GM19452 (cell line): ENCODE data around the gene APOF.
A peak's percentile ranks its signal among the peaks of the same experiment; 100 is the strongest.
"Not testable (repeated sequence)": the region's sequence is repeated elsewhere in the genome, so short reads cannot be mapped to it uniquely, and the experiment has no call there.

Experiments used
- ATAC-seq: cut with Tn5 transposase; IDR thresholded peaks from one replicate; pipeline ENCODE4 v1.9.1; 2021; ENCODE audit not compliant: unreplicated experiment

Gene APOF

DNA sequence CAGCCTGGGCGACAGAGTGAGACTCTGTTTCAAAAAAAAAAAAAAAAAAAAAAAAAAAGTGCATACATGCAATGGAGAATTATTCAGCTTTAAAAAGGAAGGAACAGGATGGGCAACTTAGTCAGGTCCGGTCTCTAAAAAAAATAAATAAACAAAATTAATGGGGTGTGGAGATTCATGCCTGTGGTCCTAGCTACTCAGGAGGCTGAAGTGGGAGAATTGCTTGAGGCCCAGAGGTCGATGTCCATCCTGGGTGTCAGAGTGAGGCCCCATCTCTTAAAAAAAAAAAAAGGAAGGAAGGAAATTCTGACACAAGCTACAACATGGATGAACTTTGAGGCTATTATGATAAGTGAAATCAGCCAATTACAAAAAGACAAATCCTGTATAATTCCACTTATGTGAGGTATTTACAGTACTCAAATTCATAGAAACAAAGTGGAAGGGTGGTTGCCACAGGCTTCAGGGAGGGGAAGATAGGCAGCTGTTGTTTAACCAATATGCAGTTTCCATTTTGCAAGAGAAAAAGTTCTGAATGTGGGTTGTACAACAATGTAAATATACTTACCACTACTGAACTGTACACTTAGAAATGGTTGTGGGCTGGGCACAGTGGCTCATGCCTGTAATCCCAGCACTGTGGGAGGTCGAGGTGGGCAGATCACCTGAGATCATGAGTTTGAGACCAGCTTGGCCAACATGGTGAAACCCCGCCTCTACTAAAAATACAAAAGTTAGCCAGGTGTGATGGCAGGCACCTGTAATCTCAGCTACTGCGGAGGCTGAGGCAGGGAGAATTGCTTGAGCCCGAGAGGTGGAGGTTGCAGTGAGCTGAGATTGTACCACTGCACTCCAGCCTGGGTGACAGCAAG, 12.3 kb upstream of the APOF start:
- ATAC-seq: peak; percentile 25

DNA sequence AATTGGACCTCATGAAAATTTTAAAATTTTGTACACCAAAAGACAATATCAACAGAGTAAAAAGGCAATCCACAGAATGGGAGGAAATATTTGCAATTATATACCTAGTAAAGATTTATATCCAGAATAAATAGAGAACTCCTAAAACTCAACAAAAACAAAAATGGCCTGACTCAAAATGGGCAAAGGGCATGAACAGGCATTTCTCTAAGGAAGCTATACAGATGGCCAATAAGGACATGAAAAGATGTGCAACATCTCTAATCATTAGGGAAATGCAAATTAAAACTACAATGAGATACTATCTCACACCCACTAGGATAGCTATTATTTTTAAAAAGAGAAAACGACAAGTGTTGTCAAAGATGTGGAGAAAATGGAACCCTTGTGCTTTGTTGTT, 10.9 kb upstream of the APOF start:
- ATAC-seq: no peak

DNA sequence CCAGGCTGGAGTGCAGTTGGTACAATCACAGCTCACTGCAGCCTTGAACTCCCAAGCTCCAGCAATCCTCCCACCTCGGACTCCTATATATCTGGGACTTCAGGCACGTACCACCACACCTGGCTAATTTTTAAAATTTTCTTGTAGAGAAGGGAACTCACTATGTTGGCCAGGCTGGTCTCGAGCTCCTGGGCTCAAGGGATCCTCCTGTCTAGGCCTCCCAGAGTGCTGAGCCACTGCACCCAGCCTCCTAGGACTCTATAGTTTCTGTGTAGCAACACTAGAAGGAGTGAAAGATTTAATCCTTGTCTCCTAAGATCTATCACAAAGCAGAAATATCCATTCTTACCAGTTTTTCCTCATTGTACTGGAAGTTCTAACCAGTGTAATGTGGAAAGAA, 4.3 kb upstream of the APOF start:
- ATAC-seq: no peak

DNA sequence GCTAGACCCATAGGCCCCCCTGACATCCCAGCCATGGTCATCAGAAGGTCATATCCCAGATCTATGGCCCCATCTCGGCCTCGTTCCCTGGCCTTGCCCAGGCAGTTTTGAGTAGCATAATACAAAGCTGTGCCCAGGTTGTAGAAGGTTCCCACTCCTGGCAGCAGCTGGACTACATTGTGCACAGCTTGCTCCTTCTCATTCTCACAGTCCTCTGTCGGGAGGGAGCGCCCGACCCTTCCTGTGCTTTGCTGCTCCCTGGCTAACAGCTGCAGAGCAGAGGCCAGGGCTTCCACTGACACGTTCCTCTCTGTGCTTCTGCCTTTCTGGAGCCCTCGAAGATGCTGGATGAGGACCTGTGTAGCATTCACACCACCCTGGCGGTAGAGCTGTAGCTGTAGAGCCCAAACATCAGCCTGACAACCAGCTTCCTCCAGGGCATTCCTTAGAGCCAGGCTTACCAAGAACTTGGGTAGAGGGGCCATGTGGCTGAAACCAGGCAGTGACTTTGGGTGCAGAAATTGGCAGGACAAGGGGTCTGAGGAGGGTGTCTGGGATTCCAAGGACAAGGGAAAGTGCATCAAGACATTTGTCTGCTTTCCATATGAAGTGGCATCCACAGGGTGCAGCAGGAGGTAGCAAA, 1.0 kb downstream of the APOF start:
- ATAC-seq: no peak

DNA sequence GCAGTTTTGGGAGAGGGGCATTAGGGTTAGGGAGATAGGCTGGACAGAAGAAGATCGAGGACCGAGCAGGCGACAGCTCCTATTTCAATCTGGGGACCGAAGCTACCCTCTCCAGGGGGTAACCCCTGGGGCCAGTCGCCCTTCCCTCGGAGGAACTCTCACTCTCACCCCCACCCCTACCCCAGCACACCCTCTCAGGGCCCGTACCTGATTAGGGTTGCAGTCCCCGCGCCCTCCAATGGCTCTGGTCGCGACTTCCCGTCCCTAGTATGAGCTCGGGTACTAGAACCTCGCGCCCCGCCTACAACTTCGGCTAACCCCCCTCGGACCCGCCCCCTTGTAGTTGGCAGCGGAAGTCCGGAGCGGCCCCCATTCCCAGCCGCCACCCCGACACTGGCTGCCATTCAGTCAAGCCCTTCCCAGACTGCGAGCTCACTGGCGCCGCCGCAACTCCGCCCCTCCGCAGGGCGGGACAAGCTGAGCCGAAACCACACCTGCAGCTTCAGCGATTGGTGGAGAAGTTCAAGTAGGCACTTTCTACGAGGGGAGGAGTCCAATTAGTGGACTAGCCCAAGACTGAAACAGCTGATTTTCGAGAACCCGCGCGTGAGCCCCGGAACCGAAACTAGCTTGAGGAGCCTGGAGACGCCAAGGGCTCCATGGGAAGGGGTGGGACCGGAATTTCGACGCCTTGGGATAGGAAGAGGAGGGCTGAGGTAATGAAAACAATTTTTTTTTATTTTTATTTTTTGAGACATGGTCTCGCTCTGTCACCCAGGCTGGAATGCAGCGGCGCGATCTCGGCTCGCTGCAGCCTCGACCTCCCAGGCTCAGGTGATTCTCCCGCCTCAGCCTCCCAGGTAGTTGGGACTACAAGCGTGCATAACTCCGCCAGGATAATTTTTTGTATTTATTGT, 2.5 kb downstream of the APOF start, which contains the start of gene STAT2:
STAT2 (minus strand) TSS at position 257 of the 917 bp plus-strand sequence. CDS start 3,536 bp downstream, outside the sequence.
- peak; percentile 95 for ATAC-seq

DNA sequence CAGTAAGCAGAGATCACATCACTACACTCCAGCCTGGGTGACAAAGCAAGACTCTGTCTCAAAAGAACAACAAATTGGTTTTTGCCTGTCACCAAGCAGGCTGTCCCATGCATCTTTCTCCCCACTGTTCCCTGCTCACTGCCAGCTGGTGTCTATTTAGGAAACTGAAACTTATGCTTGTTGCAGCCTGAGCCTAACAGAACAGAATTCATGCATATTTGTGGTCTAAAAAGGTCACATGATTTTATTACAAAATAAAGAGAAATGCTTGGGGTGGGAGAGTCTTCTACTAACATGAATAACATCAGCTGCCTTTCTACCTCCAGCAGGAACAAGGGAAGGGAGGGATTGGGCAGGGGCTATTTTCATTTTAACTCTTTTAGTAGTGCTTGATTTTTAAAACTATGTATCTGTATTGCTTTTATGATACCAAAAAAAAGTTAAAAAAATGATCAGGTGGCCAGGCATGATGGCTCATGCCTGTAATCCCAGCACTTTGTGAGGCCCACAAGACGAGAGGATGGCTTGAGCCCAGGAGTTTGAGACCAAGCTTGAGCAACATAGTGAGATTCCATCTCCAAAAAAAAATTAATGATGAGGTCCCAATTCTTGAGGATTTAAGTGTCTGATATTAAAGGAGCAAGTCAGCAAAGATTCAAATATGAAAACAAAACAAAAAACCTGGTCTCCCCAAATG, 3.7 kb downstream of the APOF start:
- ATAC-seq: no peak

DNA sequence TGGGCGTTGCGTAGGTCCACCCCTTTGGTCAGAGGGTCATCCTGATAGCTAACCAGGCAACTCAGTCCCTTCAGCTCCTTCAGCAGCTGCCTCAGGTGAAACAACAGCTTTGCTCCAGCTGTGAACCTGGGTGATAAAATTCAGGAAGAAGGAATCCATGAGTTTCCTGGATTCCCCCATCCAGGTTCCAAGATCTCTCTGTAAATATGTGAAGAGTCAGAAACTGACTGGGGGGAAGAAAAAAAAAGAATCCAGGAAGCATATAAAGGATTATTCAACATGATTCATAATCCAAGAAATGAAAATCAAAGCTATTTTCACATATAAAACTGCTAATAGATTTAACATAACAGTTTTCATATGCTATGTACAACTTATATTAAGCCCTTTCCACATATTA, 11.3 kb downstream of the APOF start:
- ATAC-seq: no peak

DNA sequence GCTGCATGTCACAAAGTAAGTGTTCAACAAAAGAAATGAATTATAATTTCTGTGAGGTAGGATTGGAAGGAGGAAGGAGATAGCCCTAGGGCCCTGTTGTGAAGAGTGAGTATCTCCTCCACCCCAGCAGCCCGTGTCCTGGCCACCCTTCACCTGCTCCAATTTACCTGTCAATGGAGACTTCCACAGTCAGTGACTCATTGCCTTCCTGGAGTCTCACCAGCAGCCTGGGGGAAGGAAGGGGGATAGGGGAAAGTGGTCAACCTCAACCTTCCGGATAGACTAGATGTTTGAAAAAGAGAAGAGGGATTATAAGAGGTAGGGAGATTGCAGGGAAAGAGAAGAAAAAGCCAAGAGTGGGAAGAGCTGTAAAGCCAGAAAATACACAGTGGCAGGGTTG, 12.0 kb downstream of the APOF start:
- ATAC-seq: no peak

DNA sequence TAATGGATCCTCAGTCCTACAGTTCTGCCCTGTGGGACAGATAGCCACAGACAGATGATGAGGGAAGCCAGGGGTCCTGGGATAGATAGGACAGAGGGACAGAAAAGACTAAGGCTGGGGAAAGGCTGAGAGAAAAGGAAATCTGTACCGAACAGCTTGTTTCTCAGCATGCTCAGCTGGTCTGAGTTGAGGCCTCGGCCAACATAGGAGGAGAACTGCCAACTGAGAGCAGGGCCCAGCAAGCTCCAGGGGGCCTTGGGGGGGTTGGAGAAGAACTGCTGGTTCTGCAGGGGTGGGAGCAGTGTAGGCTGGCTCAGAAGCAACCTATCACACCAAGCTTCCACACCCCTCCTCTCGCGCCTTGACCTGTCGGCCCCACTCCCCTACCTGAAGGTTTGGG, 13.9 kb downstream of the APOF start:
- no peak for ATAC-seq

DNA sequence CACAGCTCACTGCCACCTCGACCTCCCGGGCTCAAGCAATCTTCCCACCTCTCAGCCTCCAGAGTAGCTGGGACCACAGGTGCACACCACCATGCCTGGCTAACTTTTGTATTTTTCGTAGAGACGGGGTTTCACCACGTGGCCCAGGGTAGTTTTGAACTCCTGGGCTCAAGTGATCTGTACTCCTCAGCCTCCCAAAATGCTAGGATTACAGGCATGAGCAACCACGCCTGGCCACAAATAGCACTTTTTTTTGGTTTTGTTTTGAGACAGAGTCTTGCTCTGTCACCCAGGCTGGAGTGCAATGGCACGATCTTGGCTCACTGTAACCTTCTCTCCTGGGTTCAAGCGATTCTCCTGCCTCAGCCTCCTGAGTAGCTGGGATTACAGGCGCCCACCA, 15.4 kb downstream of the APOF start:
- not testable (repeated sequence) for ATAC-seq

DNA sequence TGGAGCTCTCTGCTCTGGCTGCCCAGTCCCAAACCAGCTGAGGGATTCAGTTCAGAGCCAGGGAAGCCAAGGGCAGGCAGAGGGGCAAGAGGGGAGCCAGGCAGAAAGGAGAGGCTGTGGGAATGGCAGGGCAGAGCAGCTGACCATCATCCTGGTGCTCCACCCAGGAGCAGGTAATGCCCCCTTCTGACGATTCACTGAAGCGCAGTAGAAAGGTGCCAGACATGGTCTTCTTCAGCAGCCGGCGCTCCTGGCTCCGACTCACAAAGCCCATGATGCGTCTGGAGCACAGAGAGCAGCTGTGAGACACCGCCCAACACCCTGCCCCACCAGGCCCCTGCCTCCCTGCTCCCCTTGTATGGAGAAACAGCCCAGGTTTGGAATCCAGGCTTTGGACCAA, 16.0 kb downstream of the APOF start:
- ATAC-seq: no peak

DNA sequence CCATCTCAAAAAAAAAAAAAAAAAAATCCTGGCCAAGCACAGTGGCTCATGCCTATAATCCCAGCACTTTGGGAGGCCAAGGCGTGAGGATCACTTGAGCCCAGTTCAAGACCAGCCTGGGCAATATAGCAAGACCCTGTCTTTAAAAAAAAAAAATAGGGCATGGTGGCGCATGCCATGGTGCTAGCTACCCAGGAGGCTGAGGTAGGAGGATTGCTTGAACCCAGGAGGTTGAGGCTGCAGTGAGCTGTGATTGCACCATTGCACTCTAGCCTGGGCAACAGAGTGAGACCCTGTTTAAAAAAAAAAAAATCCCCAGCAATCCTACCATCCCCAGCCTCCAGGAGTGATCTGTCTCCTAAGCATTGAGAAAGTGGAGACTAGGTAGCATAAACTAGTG, 20.4 kb downstream of the APOF start:
- not testable (repeated sequence) for ATAC-seq

DNA sequence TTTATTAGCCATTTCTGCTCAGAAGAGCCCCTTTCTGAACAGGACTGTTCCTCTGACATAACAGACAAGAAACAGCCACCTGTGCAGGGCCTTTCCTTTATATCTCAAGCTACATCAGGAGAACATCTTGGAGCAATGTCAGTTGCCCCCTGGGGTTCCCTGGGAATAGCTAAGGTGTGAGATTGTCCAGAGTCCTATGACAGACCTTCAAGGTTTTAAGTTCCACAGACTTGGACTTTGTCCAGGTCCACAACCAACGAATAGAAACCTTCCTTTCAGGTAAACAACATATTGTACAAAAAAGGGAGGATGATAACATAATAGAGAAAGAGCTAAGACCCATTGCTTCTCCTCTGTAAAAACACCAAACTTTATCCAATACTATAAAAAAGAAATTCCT, 21.0 kb downstream of the APOF start:
- no peak for ATAC-seq

DNA sequence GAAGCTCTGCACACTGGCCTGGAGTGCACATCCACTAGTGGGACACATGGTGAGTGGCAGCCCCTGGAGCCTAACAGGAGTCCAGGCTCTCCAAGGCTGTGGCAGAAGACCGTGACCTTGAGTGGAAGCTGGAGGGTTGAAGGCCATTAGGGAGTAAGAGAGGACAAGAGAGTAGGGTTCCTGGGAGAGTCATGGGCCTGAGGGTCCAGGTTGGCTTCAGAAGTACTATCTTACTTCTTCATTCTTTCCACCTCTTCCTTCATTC, 23.6 kb downstream of the APOF start:
- ATAC-seq: peak; percentile 8

DNA sequence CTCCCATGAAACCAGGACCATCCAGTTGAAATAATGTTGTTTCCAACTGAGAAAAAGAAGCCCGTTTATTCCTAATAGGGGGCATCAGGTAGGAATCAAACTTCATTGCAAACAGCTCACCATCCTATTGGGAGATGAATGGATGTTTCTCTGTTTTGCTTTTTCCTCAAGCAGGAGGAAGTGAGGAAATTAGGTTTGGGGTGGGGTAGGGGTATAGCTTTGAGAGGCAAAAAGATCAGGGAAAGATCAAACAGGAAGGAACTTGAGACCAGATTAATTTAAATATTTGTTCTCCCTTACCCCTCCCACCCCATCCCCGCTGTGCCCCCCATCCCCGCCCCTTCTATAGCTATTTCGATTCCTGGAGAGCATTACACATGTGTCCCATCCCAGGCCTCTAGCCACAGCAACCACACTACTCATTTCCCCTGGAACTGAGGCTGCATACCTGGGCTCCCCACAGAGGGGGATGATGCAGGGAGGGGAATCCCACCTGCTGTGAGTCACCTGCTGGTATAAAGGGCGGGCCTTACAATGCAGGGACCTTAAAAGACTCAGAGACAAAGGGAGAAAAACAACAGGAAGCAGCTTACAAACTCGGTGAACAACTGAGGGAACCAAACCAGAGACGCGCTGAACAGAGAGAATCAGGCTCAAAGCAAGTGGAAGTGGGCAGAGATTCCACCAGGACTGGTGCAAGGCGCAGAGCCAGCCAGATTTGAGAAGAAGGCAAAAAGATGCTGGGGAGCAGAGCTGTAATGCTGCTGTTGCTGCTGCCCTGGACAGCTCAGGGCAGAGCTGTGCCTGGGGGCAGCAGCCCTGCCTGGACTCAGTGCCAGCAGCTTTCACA, 24.1 kb downstream of the APOF start, which contains the start of gene IL23A:
IL23A (plus strand) TSS at position 577 of the 850 bp plus-strand sequence; CDS start at position 738, 161 bp downstream.
- peak; percentile 33 for ATAC-seq

DNA sequence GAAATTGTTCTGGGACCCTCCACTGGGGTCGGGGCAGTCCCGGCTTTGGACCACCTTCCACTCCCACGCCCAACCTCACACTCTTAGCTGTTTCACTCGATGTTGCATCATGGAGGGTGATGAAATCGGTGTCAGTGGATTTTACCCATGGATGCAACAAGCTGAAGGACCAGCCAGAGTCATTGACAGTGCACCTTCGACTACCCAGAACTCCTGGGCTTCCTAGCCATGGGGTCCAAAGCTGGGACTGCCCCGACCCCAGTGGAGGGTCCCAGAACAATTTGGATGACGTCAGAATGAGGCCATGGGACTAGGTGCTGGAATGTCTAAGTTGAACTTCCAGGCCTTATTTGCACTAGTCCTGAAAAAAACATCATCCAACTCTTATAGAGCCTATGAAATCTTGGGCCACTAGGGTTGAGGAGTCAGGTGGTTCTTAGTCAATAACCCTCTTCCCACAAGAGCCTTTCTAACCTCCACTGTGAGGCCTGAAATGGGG, 24.9 kb downstream of the APOF start:
- ATAC-seq: no peak

DNA sequence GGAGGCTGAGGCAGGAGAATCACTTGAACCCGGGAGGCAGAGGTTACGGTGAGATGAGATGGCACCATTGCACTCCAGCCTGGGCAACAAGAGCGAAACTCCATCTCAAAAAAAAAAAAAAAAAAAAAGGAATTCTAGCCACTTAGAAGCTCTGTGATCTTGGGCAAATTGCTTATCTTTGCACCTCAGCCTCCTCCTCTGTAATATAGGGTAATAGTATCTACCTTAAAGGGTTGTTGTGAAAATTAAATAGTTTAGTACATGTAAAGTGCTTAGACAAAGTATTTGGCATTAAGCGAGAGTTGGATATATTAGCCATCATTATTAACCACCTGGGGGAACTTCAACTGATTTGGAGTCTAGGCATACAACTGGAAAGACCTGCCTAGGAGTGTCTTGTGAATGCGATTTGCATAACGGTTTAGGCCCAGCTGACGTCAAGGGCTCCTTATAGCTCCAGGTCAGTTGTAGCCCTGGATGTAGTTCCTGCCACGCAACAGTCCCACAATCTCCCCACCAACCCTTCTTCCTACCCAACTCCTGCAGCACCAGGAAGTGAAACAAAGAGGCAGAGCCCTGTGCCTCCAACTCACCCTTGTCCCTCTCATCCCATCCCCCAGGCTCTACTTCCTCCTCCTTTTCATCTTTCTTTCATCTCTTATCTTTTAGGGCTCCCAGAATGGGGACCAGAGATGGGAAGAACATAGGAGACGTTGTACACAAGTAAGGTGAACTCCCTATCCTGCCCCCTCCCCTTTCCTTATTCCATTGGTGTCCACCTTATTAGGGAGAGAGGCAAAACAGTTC, 26.1 kb downstream of the APOF start:
- no peak for ATAC-seq

DNA sequence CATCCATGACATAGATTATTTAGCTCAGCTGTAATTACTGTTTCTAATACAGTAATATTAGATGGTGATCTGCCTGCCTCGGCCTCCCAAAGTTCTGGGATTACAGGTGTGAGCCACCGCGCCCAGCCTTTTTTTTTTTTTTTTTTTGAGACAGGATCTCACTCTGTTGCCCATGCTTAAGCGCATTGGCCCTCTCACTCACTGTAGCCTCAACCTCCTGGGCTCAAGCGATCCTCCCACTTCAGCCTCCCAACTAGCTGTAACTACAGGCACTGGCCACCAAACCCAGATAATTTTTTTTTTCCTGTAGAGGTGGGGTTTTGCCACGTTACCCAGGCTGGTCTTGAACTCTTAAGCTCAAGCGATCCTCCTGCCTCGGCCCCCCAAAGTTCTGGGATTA, 27.1 kb downstream of the APOF start:
- ATAC-seq: not testable (repeated sequence)

DNA sequence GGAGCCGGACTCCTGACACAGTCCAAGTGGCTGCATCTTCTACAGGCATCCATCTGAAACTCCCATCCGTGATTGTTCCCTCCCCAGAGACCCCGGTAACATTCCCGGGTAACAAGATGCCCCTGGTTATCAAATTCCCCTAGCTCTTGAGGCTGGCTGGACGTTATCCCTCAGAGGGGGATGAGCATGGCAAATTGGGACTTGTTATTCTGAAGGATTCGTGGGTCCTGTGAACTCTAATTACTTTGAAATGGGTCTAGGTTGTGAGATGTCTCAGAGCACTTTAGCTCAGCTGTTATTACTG, 28.2 kb downstream of the APOF start:
- no peak for ATAC-seq
